Mammary epithelial cell (primary cell): ENCODE measurements around the gene BMP8A.

Experiments used
- CTCF ChIP-seq, 2 donors: IDR thresholded peaks in 1 of 2; conservative IDR thresholded peaks in 1 of 2; 2 replicates each; pipeline ENCODE4 v1.5.1; 2011 to 2012; ENCODE audit warnings: inconsistent platforms in 2 of 2, low read length in 2 of 2, mild to moderate bottlenecking in 2 of 2, control low read depth in 1 of 2, low read depth in 1 of 2; ENCODE audit not compliant: insufficient read depth in 1 of 2; ENCODE audit errors: extremely low read depth in 1 of 2
- EZH2 ChIP-seq: IDR thresholded peaks from 2 replicates; pipeline ENCODE4 v1.6.1; 2012; ENCODE audit warnings: low read length, inconsistent platforms, borderline replicate concordance

DNA sequence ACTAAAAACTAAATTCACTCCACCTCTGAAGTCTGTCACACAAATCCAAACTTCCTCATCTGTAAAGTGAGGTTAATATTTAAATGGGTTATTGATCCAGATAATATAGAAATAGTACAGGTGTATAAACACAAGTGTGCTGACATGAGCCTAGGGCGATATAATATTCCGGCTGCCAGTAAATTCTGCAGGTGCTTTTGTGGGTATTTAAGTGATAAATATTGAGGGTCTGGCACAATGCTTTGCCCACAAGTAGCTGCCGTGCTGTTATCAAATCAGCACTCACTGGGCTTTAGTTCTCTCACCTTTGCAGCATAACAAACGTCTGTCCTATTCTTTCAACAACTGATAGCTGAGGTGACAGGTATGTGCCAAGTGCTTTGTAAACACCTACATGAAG lies 77.6 kb downstream of the BMP8A start:
- TF ChIP-seq CTCF (conservative IDR thresholded peaks at IDR 0.05 in 1 of 2, IDR thresholded peaks at IDR 0.05 in 1 of 2; ENCODE audit: extremely low read depth in 1 of 2, insufficient read depth in 1 of 2, low read depth in 1 of 2, low read length in 2 of 2) (no peak), EZH2 (no peak)
